ENCODE results near the gene SLC6A19. TPM values are rescaled to one million over a fixed set of nuclear protein-coding genes. Genes with fewer than 3 reads are reported as not detected.

SLC6A19 gene
- total and polyA plus RNA-seq, 9 of the 15 experiments (the other 6 are each of a cell fraction or from before 2014, with no cell fraction given) = 0.03 to 1.6 (median 0.59) TPM

GRCh38 chr5:1180841-1181271 lies 20.5 kb upstream of the SLC6A19 start:
- CTCF ChIA-PET (ENCODE audit: low intra/inter-chr PET ratio) = no interaction called here
- WGBS (ENCODE audit: insufficient coverage, low coverage, missing lambda C conversion rate) = 54% methylated on average over 16 of the region's 20 CpGs
- no peak for ATAC-seq

More at GRCh38 chr5:1180841-1181271, 20.5 kb upstream of the SLC6A19 start:
- H3K4me3 ChIP-seq = no peak overlapping the region
- POLR2A ChIA-PET = interaction anchor here (0.5 kb wide), 1 partner anchor 963 kb away, joined by 3 read pairs; the partner anchor contains the start of genes CCDC127 and SDHA
- H3K4me1 ChIP-seq (replicated peaks in 1 of 2; ENCODE audit: control insufficient read depth in 2 of 2, insufficient read depth in 2 of 2, low read length in 2 of 2) = peaks cover 39 to 89% of the 10 kb centered on the region in 2 experiments
- H3K27me3 ChIP-seq (ENCODE audit: control insufficient read depth in 2 of 2, insufficient read depth in 2 of 2, low read length in 2 of 2) = no peaks in the 10 kb centered on the region
- DNase-seq (ENCODE audit: extremely low read depth in 1 of 4, low spot score in 3 of 4) (no peak), FAIRE-seq (no peak)
- TF ChIP-seq ZNF263 (CRISPR knock-in tag; IDR thresholded peaks at IDR 0.05; ENCODE audit: borderline replicate concordance) (no peak), SIN3B (IDR thresholded peaks at IDR 0.05; ENCODE audit: low read depth) (no peak), E2F6 (IDR thresholded peaks at IDR 0.05; ENCODE audit: borderline replicate concordance in 1 of 2, extremely low read depth in 1 of 2, insufficient read depth in 1 of 2, insufficient read length in 1 of 2, low read depth in 1 of 2, low read length in 1 of 2, poor library complexity in 1 of 2, severe bottlenecking in 1 of 2) (peak; percentile 14 to 35), SP1 (CRISPR knock-in tag; IDR thresholded peaks at IDR 0.05) (no peak), KAT7 (CRISPR knock-in tag; IDR thresholded peaks at IDR 0.05; ENCODE audit: borderline replicate concordance) (0 out of 2 replicates have a peak, but pooled peaks have one; percentile 40), CBX1 (IDR thresholded peaks at IDR 0.05; ENCODE audit: low read depth) (no peak)
- H3K9me1 ChIP-seq (ENCODE audit: control insufficient read depth, insufficient read depth, low read length) = no peaks in the 10 kb centered on the region
- in situ Hi-C loops (cut with MboI) (no loop called here), intact Hi-C loops (cut with micrococcal nuclease) (no loop called here)
- no TSS peak for BruUV-seq (replicated peaks)
- peak overlapping the region in 1 of 2 experiments; percentile 10; a peak in 1 of 4 replicates for H3K9ac ChIP-seq (ENCODE audit: insufficient read depth in 1 of 2, low read depth in 2 of 2, low read length in 2 of 2)
- no peaks in the 10 kb centered on the region for H3K9me3 ChIP-seq (replicated peaks; ENCODE audit: control insufficient read depth, insufficient read depth, low read depth, low read length)
- no peak overlapping the region for H3K27ac ChIP-seq (ENCODE audit: extremely low read depth, low read depth, low read length)
- H2AFZ ChIP-seq (ENCODE audit: low read depth, low read length) = no peak overlapping the region
- no peaks in the 10 kb centered on the region for H4K20me1 ChIP-seq (replicated peaks; ENCODE audit: control insufficient read depth, insufficient read depth, low read length)
- no peaks in the 10 kb centered on the region for H3K79me2 ChIP-seq (ENCODE audit: control insufficient read depth, insufficient read depth, low read length)
- no peaks in the 10 kb centered on the region for H3K36me3 ChIP-seq (ENCODE audit: control insufficient read depth, insufficient read depth, low read length)
- no peak overlapping the region for H3K4me2 ChIP-seq (ENCODE audit: insufficient read depth, low read length)

Measured in K562 (cell line).